Stimulated activated CD8-positive, alpha-beta memory T cell treated with anti-CD3 and anti-CD28 coated beads, Interleukin-2, amount 100 ng/mL, for 1 hour (primary cell): Measurements from ENCODE around the gene ERAS.
"Not testable (repeated sequence)": the region's sequence is repeated elsewhere in the genome, so short reads cannot be mapped to it uniquely, and the experiment has no call there.

Experiments
- DNase-seq, 2 donors: peaks; one replicate each; pipeline ENCODE4 v3.0.0-alpha.2; 2020; ENCODE audit warnings: low read depth in 2 of 2

ERAS gene

GRCh38 chrX:48831136-48831908 lies 5.0 kb downstream of the ERAS start:
- DNase-seq, result no peak

- DNase-seq, result no peak
Measured at GRCh38 chrX:48831909-48832291, 5.6 kb downstream of the ERAS start.

GRCh38 chrX:48833542-48834138 lies 7.3 kb downstream of the ERAS start:
- no peak for DNase-seq

GRCh38 chrX:48834383-48834709 lies 8.0 kb downstream of the ERAS start:
- no peak for DNase-seq

GRCh38 chrX:48835524-48836329 lies 9.4 kb downstream of the ERAS start, which contains the start of gene PCSK1N:
TSS of gene PCSK1N (minus strand) at chrX:48835610. CDS start at chrX:48835532, 78 bp downstream.
- DNase-seq, result peak; percentile 6 to 11

- no peak for DNase-seq
Measured at GRCh38 chrX:48839686-48840085, 13.4 kb downstream of the ERAS start.

- DNase-seq, result no peak
Measured at GRCh38 chrX:48848847-48849246, 22.5 kb downstream of the ERAS start.

- no peak for DNase-seq
Measured at GRCh38 chrX:48852857-48853256, 26.5 kb downstream of the ERAS start.

GRCh38 chrX:48853494-48853893 lies 27.2 kb downstream of the ERAS start:
- DNase-seq, result not testable (repeated sequence)

- not testable (repeated sequence) for DNase-seq
Measured at GRCh38 chrX:48854121-48854804, 27.9 kb downstream of the ERAS start.

GRCh38 chrX:48854898-48855297 lies 28.6 kb downstream of the ERAS start:
- no peak for DNase-seq

- no peak for DNase-seq
Measured at GRCh38 chrX:48864210-48864609, 37.9 kb downstream of the ERAS start.

- not testable (repeated sequence) for DNase-seq
Measured at GRCh38 chrX:48872017-48872416, 45.7 kb downstream of the ERAS start.

- DNase-seq, result not testable (repeated sequence)
Measured at GRCh38 chrX:48876944-48877343, 50.6 kb downstream of the ERAS start.
